Fibroblast of the conjunctiva (primary cell): ENCODE data around the gene SCYL1.
A peak's percentile ranks its signal among the peaks of the same experiment; 100 is the strongest.

Source experiments
- DNase-seq: peaks from one replicate; pipeline ENCODE4 v3.0.0-alpha.2; 2010; ENCODE audit warnings: low read depth

SCYL1 gene

DNA sequence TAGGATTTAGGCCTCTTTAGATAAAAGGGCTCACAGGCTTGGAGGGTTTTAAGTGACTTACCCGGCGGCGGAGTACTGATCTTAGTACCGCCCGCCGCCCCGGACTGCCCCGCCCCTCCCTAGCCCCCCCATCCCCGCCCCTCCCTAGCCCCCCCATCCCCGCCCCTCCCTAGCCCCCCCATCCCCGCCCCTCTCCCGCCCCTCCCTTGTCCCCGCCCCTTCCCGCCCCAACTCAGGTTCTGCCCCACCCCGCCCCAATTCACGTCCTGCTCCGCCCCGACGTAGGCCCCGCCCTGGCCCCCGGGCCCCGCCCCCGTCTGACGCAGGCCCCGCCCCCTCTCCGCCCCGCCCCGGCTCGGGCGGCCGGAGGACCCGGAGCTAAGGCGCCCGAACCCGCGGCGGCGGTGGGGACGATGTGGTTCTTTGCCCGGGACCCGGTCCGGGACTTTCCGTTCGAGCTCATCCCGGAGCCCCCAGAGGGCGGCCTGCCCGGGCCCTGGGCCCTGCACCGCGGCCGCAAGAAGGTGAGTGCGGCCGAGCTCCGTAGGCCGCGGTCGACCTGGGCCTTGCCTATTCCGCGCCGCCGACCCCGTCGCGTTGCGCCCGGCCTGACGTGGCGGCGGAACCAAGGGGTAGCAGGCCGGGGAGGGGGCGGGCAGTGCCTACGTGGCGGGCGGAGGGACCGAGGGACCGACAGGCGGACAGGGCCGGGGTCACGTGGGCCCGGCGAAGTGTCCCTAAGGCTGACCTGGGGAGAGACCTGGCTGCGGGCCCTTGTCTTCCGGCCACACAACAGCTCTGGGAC is at the start of gene SCYL1:
Gene SCYL1 (plus strand): TSS at position 343 of the 805 bp plus-strand sequence. CDS start 71 bp downstream, at position 414.
- DNase-seq = no peak

DNA sequence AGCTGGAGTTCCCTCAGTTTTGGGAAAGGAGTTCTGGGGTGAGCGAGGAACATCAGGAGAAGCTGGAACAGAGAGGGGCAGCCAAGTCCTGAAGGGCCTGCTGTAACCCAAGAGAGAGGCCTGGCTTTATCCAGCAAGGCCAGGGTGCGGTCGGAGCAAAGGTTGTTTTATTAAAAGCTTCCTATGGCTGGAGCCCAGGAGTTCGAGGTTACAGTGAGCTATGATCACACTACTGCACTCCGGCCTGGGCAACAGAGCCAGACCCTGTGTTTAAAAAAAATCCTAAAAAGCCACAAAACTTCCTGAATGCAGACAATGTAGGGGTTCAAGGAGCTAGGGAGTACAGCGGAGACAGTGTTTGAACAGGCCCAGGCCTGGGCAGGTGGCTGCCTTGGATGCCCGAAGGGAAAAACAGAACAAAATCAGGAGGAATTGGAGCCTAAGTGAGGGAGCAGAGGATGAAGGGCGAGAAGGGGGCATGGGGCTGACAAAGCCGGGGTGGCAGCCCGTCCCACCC is 48.2 kb upstream of the SCYL1 start:
- DNase-seq = no peak

- DNase-seq = peak; percentile 89
Measured at GRCh38 chr11:65477149-65477965, 47.5 kb upstream of the SCYL1 start.

GRCh38 chr11:65478388-65479183 is 46.3 kb upstream of the SCYL1 start:
- no peak for DNase-seq

DNA sequence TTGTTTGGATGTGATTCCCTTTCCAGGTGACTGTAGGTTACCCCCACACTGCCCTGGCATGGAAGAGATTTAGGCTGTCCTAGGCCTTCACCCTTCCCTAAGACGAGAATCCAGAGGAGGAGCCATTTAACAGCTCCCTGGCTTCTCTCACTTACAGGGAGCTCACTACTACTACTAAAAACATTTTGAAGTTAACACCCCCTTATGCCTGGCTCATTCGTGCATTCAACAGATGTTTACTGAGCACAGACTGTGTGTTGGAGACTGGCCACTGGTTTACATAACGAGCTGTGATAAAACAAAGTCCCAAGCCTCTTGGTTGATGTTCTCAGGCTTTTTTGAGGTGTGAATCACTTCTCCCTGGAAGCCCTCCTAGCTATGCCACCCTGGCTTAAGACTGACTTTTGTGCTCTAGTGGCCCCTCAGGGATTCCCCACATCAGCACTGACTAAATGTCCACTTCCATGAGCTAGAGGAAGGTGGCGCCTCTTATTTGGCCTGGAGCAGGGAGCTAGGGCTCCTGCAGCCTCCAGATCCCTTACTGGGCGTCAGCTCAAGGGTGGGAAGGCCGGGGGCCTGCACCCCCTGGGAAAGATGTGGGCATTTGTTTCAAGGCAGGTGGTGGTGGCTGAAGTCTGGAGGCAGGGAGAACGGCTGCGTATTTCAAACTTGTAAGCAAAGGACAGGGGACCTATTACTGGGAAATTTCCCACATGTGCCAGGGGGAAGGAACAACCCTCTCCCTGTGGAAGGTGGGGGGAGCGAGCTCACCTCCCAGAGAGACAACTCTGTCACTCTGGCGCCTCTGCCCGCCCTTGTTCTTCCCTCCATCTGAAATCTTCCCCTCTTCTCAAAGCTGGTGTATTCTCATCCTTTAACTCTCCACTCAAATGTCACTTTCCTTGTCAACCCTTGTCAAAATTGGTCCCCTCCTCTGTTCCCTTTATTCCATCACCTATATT is 45.4 kb upstream of the SCYL1 start:
- DNase-seq = no peak

DNA sequence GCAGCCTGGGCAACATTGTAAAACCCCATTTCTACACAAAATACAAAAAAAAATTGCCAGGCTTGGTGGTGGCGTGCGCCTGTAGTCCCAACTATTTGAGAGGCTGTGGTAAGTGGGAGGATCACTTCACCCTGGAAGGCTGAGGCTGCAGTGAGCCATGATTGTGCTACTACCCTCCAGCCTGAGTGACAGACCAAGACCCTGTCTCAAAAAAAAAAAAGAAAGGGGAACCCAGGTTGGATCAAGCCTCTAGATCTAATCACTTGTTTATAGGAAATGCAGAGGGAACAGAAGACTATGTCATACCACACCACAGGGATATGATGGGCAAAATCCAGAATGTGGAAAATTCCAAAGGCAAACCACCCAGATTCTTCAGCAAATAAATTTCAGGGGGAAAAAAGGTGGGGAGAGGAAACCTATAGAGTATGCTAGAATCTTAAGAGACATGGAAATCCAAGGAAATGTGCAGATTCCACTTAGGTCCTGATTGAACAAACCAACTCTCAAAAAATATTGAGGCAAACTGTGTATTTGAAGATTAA is 42.5 kb upstream of the SCYL1 start:
- no peak for DNase-seq

- no peak for DNase-seq
Measured at GRCh38 chr11:65485920-65486219, 39.0 kb upstream of the SCYL1 start.

DNA sequence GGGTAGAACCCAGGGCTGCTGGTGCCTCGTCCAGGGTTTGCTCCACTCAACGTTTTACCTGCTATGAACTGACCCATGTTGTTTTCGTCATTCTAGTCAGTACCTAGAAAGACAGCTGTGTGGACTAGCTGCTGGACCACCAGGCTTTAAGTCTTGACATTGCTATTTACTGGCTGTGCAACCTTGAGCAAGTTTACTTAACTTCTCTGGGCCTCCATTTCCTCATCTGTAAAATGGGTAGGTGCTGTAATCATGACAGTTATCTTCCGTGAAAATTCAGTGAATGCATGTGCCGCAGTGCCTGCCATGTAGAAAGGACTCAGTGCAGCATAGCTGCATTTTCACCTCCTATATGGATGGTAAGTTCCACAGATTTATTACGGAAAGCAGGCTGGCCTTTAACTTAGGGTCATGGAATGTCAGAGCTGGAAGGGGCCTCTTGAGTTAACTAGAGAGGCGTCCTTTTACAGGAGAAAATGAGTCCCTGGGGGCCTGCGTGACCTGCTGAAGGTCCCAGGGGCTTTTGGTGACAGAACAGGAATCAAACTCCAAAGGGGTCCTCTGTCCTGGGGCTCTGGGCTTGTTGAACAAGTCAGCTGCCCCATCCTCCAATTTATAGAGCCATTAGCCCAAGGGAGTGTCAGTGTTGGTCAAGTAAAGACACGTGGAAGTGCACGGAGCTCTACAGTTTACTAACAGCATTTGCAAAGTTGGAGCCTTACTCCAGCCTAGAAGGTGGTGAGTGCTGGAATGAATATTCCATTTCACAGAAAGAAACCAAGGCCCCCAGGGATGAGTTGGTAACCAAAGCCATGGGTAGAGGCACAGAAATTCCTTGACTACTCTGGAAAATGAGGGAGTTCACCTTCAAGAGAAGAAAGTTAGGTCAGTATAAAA is 38.1 kb upstream of the SCYL1 start:
- no peak for DNase-seq

DNA sequence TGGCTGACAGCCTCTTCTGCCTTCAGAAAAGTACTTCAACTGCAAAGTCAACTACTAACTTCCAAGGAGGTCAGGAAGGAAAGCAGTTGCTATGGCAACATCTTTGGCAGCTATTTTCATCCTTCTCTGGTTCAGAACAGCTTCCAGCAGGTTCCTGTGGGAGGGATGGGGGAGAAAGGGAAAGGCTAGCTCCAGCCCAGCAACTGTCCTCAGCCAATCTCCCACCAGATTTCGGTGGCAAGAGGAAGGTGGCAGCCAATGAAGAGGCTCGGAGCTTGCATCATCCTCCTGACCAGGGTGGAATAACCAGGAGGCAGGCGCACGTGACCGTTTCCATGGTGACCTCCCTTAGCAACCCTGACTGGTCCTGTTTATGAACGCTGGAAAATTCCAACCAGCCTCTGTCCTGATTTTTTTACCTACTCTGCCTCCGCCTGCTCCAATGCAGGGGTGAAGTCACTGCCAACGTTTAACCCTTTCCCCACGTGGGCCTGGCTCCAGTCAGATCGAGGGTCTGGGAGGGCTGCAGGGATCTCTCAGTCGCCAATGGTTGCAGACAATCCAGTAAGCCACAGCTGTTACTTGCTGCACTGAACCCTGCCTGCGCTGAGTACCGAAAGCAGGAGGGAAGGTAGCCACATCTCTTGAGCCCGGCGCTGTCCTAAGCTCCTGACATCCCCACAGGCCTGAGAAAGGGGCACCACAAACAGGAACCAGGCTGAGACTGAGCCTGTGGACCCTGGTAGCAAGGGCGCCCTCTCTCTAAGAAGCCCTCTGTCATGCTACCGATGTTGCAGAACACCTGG is 37.2 kb upstream of the SCYL1 start:
- DNase-seq = peak; percentile 100

DNA sequence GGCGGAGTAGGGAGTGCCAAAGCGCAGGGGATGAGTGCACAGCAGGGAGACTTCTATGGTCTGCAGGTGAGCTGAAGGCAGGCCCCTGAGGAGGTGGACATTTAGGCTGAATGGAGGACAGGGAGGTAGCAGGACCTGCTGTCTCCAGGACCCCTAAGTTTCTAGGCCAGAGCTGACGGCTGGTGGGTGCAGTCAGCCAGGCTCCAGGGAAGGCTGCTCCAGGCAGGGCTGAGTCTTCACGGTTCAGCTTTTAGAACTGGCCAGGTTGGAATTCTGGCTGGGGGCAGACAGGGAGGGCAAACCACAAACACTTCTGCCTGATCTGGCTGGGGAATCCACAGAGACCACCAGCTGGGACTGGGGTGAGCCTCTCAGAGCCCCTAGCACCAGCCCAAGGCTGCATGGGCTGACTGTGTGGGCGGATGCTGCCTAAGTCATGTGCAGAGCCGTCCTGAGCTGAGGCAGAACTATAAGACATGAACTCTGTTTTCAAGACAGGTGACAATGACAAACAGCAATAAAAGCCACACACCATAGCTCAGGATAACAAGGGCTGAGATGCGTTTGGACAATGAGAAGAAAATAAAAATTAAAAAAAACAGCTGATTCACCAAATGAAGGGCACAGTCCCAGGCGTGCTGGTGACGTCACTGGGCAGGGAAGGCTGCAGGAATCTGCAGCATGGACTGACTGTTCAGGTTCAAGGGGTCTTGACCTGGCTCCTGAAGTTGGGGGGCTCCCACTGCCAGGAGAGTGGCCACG is 36.4 kb upstream of the SCYL1 start:
- DNase-seq = no peak

- no peak for DNase-seq
Measured at GRCh38 chr11:65489035-65489705, 35.7 kb upstream of the SCYL1 start.

GRCh38 chr11:65489706-65490320 is 35.1 kb upstream of the SCYL1 start:
- no peak for DNase-seq

GRCh38 chr11:65491163-65491465 is 33.8 kb upstream of the SCYL1 start:
- no peak for DNase-seq

DNA sequence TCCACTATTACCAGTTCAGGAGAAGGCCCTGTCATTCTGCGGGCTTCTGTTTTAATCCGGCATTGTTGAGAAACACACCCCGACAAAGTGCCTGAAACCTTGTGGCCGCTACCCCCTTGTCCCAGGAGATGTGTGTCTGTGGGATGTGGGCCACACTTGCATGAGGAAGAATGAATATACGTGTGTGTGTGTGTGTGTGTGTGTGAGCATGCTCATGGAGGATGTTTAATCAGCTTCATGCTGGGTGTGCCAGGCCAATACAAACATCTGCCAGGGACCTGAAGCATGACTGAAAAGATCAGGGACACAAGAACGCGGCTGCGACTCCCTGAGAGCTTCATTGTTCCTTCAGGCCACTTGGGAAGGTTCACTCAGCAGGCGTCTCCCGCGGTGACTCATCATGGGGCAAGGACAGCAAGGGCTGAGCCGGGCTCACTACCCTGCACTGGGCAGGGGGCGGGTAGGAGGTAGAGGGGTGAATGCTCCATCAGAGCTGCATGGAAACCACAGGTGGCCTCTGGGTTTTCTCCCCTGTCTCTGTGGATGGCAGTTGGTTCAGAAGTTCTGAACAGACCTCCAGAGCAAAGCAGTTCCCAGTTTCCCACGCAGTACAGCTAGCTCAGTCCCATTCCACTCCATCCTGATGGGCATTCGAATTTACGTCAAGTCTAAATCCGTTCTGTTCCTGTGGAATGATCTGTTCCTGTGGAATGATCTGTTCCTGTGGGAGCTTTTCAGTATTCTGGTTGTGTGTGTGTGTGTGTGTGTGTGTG is 33.1 kb upstream of the SCYL1 start:
- no peak for DNase-seq

DNA sequence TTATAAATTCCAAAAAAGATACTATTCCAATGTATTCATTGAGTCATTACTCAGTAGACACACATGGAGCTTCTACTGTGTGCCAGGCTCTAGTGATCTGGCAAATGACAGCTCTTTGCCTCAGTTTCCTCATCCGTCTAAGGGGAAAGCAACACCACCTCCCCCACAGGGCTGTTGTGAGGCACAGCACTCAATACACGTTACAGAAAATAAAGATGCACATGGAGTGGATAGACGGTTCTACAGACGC is 32.6 kb upstream of the SCYL1 start:
- DNase-seq = no peak

GRCh38 chr11:65492637-65493366 is 32.1 kb upstream of the SCYL1 start:
- no peak for DNase-seq
